ENCODE measurements around the gene RBM26. TPM values are rescaled to one million over a fixed set of nuclear protein-coding genes. Genes with fewer than 3 reads are reported as not detected.
"Not testable (repeated sequence)": the region's sequence is repeated elsewhere in the genome, so short reads cannot be mapped to it uniquely, and the experiment has no call there.

The RBM26 gene
- polyA plus RNA-seq, 4 donors = 64.2 to 92.5 (median 77.9) TPM

DNA sequence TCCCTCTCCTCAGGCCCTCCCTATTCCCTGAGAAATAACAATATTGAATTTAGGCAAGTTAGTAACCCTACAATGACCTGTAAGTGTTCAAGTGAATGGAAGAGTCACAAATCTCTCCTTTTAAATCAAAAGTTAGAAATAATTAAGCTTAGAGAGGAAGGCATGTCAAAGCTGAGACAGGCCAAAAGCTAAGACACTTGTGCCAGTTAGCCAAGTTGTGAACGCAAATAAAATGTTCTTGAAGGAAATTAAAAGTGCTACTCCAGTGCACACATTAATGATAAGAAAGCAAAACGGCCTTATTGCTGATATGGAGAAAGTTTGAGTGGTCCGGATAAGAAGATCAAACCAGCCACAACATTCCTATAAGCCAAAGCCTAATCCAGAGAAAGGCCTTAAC is 120.9 kb downstream of the RBM26 start:
- DNase-seq (ENCODE audit: low read depth in 4 of 4, low spot score in 2 of 4) = no peak

DNA sequence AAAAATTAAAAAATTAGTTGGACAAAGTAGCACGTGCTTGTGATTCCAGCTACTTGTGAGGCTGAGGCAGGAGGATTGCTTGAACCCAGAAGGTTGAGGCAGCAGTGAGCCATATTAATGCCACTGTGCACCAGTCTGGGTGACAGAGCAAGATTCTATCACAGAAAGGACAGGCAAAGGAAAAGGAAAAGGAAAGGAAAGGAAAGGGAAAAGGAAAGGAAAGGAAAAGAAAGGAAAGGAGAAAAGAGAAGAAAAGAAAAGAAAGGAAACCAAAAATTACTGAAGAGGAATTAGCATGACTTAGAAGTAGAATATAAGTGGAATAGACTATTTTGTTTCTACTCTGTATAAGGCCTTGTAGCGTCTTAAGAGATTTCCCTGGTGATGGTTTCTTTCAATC is 122.3 kb downstream of the RBM26 start:
- DNase-seq (ENCODE audit: low read depth in 4 of 4, low spot score in 2 of 4) = no peak

DNA sequence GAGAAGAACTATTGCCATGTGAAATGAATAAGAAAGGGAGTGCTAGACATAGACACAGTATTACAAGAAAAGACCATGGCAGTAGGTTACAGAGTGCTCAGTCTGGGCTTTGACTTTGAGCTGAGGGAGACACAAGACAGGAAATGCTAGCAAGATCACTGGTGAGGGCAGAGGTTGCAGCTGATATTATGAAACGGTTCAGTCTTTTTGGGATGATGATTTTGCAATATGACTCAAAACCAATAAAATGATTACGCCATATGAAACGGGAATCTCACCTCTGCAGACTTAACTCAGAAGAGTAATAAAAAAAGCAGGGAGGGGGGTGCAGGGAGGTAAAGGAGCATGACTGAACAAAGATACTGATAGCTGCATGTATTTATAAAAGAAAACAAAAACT is 123.1 kb downstream of the RBM26 start:
- DNase-seq (ENCODE audit: low read depth in 4 of 4, low spot score in 2 of 4) = no peak

DNA sequence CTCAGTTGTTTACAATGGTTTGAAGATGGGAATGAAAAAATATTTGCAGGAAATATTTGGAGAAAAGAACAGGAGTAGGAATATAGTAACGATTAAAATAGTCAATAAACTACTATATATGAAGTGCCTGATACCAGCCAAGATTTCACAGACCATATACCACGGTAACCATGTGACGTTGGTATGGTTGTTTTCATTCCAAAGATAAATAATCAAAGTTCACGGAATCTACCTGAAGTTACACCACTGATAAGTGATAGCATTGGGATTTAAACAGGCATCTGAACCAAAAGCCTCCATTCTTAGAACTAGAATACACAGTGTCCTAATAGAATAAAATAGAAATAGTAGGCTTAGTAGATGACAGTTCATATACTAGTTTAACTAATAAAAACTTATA is 123.5 kb downstream of the RBM26 start:
- no peak for DNase-seq (ENCODE audit: low read depth in 4 of 4, low spot score in 2 of 4)

DNA sequence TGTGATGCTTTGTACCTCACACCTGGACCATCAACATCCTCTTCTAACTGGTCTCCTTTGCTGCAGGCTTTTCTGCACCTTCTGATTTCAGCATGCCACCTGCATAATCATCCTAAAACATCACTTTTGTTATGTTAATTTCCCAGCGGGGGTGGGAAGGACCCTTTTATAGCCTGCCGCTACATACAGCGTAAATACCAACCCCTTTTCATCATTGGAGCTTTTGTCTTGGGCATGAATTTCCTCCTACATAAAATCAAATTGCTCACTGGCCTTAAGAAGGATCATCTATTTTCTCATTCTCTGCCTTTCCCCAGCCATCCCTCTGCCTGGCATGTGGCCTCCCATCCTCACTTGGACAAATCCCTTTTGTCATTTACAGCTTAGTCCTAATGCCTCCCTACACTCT is 124.7 kb downstream of the RBM26 start:
- DNase-seq (ENCODE audit: low read depth in 4 of 4, low spot score in 2 of 4) = no peak

DNA sequence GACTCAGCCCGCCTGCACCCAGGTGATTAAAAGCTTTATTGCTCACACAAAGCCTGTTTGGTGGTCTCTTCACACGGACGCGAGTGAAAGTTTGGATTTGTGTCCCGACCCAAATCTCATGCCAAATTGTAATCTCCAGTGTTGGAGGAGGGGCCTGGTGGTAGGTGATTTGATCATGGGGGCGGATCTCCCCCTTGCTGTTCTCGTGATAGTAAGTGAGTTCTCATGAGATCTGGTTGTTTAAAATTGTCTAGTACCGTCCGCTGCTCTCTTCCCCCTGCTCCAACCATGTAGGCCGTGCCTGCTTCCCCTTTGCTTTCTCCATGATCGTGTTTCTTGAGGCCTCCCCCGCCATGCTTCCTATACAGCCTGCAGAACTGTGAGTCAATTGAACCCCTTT is 126.3 kb downstream of the RBM26 start:
- DNase-seq (ENCODE audit: low read depth in 4 of 4, low spot score in 2 of 4) = not testable (repeated sequence)

DNA sequence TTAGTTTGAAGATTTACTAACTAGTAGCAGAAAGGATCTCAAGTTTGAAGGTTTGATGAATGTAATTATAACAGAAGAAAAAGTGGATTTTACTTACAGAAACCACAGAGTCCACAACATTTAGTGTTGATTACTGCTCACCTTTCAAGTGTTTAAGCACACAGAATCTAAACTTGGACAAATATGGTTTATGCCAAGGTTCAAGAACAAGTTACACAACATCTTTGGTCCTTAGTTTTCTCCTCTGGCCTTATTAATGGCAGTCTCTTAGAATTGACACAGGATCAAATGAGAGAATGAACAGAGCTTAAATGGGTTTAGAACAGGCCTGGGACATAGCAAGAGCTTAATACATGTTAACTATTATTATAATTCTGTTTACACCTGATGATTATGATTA is 133.0 kb downstream of the RBM26 start:
- no peak for DNase-seq (ENCODE audit: low read depth in 4 of 4, low spot score in 2 of 4)

DNA sequence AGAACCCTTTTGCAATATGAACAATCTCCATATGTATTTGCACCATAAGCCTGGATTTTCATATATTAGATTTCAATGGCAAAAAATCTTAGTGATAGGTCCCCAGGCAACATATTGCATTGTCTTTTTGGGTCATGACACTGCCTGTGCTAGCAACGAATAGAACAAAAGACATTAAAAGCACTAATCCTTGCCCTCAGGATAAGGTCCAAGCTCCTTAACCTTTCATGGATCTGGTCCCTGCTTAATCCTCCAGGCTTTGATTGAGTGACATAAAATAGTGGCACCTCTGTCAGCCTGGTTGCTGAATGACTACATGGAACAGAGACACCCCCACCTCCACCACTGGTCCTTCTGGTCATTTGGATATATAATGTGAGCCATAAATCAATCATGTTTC is 134.4 kb downstream of the RBM26 start:
- no peak for DNase-seq (ENCODE audit: low read depth in 4 of 4, low spot score in 2 of 4)

DNA sequence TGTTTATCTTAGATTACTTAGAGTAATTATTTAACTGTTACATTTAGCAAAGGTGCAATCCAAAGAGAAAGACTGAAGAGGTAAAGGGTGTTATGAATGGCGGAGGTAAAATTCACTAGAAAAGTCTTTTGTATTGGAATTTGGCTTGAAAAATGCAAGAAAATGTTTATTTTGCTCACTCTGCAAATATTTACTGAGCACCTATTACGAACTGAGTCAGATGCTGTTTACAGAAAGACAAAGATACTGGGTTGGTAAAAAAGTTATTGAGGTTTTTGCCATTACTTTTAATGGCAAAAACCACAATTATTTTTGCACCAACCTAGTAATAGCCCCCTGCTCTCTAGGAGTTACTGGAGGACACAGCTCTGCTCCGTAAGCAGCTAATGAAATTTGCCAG is 135.2 kb downstream of the RBM26 start:
- no peak for DNase-seq (ENCODE audit: low read depth in 4 of 4, low spot score in 2 of 4)

Other genes starting within 250 kb of the RBM26 start
- gene NDFIP2, start 74.9 kb upstream of the RBM26 start, polyA plus RNA-seq (ENCODE audit: insufficient read length in 4 of 4) = 10 to 100 TPM; 52.1 to 59.4 (median 56.5) TPM